ENCODE results near the gene PLXNA1. TPM values are rescaled to one million over a fixed set of nuclear protein-coding genes. Genes with fewer than 3 reads are reported as not detected.

Gene PLXNA1
- total RNA-seq, 1 donor from 2014 or later, result 63.3 TPM

DNA sequence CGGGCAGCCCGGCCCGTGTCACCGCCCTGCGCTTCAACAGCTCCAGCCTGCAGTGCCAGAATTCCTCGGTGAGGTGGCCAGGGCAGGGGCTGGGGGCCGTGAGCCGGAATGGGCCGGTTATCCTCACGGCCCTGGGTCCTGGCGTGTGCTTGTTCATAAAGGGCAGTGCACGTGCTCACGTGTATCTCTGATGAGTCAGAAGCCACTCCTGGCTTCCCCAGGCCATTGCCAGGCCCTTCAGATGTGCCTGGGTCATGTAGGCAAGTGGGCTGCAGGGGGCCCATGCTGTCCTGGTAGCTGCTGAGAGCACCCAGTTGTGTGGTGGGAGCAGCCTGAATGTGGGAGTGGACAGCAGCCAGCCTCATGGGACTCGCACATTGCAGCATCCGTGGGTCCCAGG lies 29.2 kb downstream of the PLXNA1 start:
- no peak overlapping the region for H3K4me3 ChIP-seq (ENCODE audit: insufficient read depth, low read depth, low read length)
- no peak for TF ChIP-seq EZH2 (IDR thresholded peaks at IDR 0.05; ENCODE audit: insufficient read depth, low read length)
- TF ChIP-seq, protein P1, sequence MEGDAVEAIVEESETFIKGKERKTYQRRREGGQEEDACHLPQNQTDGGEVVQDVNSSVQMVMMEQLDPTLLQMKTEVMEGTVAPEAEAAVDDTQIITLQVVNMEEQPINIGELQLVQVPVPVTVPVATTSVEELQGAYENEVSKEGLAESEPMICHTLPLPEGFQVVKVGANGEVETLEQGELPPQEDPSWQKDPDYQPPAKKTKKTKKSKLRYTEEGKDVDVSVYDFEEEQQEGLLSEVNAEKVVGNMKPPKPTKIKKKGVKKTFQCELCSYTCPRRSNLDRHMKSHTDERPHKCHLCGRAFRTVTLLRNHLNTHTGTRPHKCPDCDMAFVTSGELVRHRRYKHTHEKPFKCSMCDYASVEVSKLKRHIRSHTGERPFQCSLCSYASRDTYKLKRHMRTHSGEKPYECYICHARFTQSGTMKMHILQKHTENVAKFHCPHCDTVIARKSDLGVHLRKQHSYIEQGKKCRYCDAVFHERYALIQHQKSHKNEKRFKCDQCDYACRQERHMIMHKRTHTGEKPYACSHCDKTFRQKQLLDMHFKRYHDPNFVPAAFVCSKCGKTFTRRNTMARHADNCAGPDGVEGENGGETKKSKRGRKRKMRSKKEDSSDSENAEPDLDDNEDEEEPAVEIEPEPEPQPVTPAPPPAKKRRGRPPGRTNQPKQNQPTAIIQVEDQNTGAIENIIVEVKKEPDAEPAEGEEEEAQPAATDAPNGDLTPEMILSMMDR (IDR thresholded peaks at IDR 0.05; ENCODE audit: insufficient read depth, low read depth, low read length), result no peak
- peak; percentile 25 for DNase-seq (ENCODE audit: low read depth)
- H3K27ac ChIP-seq (ENCODE audit: low read depth, low read length), result no peak overlapping the region
- H3K27me3 Mint-ChIP-seq (ENCODE audit: low read depth, unreplicated experiment), result no peaks in the 10 kb centered on the region
- H3K4me3 Mint-ChIP-seq (ENCODE audit: unreplicated experiment), result no peak overlapping the region
- H3K36me3 Mint-ChIP-seq (ENCODE audit: low read depth, unreplicated experiment), result peaks cover 10% of the 10 kb centered on the region
- H3K9ac ChIP-seq (ENCODE audit: low read length), result no peak overlapping the region
- H3K9me3 ChIP-seq (ENCODE audit: insufficient read depth, low read depth, low read length), result no peaks in the 10 kb centered on the region
- H3K79me2 ChIP-seq (ENCODE audit: insufficient read depth, low read length), result peaks cover 19% of the 10 kb centered on the region
- peaks cover 12% of the 10 kb centered on the region for H3K4me1 ChIP-seq (ENCODE audit: insufficient read depth, low read length)
- H4K20me1 ChIP-seq (ENCODE audit: insufficient read depth, low read length), result peaks cover 49% of the 10 kb centered on the region
- no peak overlapping the region for H3K4me2 ChIP-seq (ENCODE audit: low read length)
- no peaks in the 10 kb centered on the region for H3K9me3 Mint-ChIP-seq (ENCODE audit: unreplicated experiment)
- H3K27me3 ChIP-seq (ENCODE audit: insufficient read depth, low read length), result no peaks in the 10 kb centered on the region
- H3K27ac Mint-ChIP-seq (ENCODE audit: unreplicated experiment), result peak overlapping the region; percentile 80
- H3K36me3 ChIP-seq (ENCODE audit: insufficient read depth, low read length), result peaks cover 3% of the 10 kb centered on the region
- no peak overlapping the region for H2AFZ ChIP-seq (ENCODE audit: low read depth, low read length)
- H3K4me1 Mint-ChIP-seq (ENCODE audit: low read depth, unreplicated experiment), result peaks cover 4% of the 10 kb centered on the region
- FAIRE-seq, result no peak

DNA sequence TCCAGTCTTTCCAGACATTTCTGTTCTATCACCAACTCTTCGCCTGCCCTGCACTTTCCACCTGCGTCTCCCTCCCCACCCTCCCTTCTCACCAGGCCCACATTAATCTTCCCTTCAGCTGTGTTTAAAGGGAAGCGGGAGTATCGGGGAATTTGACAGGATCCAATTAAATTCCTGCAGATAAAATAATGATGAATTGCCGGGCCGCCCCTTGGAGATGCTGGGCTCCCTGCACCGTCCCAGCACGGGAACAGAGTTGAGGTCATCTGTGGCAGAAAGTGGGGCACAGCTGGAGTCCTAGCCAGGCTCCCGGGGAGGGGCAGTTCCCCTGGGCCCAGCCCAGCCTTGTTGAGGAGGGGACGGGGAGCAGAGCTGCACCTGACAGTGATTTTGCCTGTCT lies 30.3 kb downstream of the PLXNA1 start:
- no peak for TF ChIP-seq EZH2 (IDR thresholded peaks at IDR 0.05; ENCODE audit: insufficient read depth, low read length)
- TF ChIP-seq, protein P1 (IDR thresholded peaks at IDR 0.05; ENCODE audit: insufficient read depth, low read depth, low read length), result no peak
- peaks cover 11% of the 10 kb centered on the region for H3K36me3 Mint-ChIP-seq (ENCODE audit: low read depth, unreplicated experiment)
- H3K4me3 Mint-ChIP-seq (ENCODE audit: unreplicated experiment), result no peak overlapping the region

DNA sequence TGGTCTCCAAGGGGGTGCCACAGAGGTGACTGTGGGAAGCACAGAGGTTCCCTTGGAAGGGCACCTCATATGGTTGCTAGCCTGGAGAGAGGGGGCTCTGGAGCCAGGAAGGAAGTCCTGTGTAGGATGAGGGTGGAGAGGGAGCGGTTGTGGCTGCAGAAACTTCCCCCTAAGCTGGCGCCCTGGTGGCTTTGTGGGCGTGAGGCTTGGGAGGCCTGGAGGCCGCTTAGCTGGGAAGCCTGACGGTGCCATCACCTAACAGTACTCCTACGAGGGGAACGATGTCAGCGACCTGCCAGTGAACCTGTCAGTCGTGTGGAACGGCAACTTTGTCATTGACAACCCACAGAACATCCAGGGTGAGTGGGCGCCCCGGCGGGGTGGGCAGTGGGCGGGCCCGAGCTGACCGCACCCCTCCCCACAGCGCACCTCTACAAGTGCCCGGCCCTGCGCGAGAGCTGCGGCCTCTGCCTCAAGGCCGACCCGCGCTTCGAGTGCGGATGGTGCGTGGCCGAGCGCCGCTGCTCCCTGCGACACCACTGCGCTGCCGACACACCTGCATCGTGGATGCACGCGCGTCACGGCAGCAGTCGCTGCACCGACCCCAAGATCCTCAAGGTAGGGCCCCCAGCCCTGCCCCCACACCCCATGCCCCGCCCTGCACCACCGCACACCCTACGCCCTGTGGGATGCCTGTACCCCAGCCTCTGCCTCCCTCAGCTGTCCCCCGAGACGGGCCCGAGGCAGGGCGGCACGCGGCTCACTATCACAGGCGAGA lies 31.0 kb downstream of the PLXNA1 start:
- TF ChIP-seq, protein P1 (IDR thresholded peaks at IDR 0.05; ENCODE audit: insufficient read depth, low read depth, low read length), result no peak
- TF ChIP-seq EZH2 (IDR thresholded peaks at IDR 0.05; ENCODE audit: insufficient read depth, low read length), result no peak
- FAIRE-seq (no peak), DNase-seq (ENCODE audit: low read depth) (no peak)
- H3K27ac ChIP-seq (ENCODE audit: low read depth, low read length), result no peak overlapping the region
- H3K9ac ChIP-seq (ENCODE audit: low read length), result no peak overlapping the region
- H3K4me3 ChIP-seq (ENCODE audit: insufficient read depth, low read depth, low read length), result no peak overlapping the region
- H3K27me3 Mint-ChIP-seq (ENCODE audit: low read depth, unreplicated experiment), result no peaks in the 10 kb centered on the region
- H3K4me1 Mint-ChIP-seq (ENCODE audit: low read depth, unreplicated experiment), result peaks cover 3% of the 10 kb centered on the region
- no peaks in the 10 kb centered on the region for H3K9me3 ChIP-seq (ENCODE audit: insufficient read depth, low read depth, low read length)
- H3K4me2 ChIP-seq (ENCODE audit: low read length), result no peak overlapping the region
- H3K27ac Mint-ChIP-seq (ENCODE audit: unreplicated experiment), result no peak overlapping the region
- peaks cover 3% of the 10 kb centered on the region for H3K36me3 ChIP-seq (ENCODE audit: insufficient read depth, low read length)
- H2AFZ ChIP-seq (ENCODE audit: low read depth, low read length), result no peak overlapping the region
- H4K20me1 ChIP-seq (ENCODE audit: insufficient read depth, low read length), result peaks cover 45% of the 10 kb centered on the region
- peaks cover 13% of the 10 kb centered on the region for H3K36me3 Mint-ChIP-seq (ENCODE audit: low read depth, unreplicated experiment)
- H3K27me3 ChIP-seq (ENCODE audit: insufficient read depth, low read length), result no peaks in the 10 kb centered on the region
- peaks cover 10% of the 10 kb centered on the region for H3K4me1 ChIP-seq (ENCODE audit: insufficient read depth, low read length)
- peaks cover 2% of the 10 kb centered on the region for H3K79me2 ChIP-seq (ENCODE audit: insufficient read depth, low read length)
- H3K4me3 Mint-ChIP-seq (ENCODE audit: unreplicated experiment), result no peak overlapping the region
- no peaks in the 10 kb centered on the region for H3K9me3 Mint-ChIP-seq (ENCODE audit: unreplicated experiment)

More for the DNA sequence above, 30.3 kb downstream of the PLXNA1 start:
- Mint-ChIP-seq H3K9me3 (ENCODE audit: unreplicated experiment) (no peaks in the 10 kb centered on the region), H3K4me1 (ENCODE audit: low read depth, unreplicated experiment) (no peaks in the 10 kb centered on the region), H3K27ac (ENCODE audit: unreplicated experiment) (no peak overlapping the region), H3K27me3 (ENCODE audit: low read depth, unreplicated experiment) (no peaks in the 10 kb centered on the region)
- peaks cover 8% of the 10 kb centered on the region for H3K4me1 ChIP-seq (ENCODE audit: insufficient read depth, low read length)
- no peak overlapping the region for H3K27ac ChIP-seq (ENCODE audit: low read depth, low read length)
- H2AFZ ChIP-seq (ENCODE audit: low read depth, low read length), result no peak overlapping the region
- H3K36me3 ChIP-seq (ENCODE audit: insufficient read depth, low read length), result peaks cover 3% of the 10 kb centered on the region
- H3K9me3 ChIP-seq (ENCODE audit: insufficient read depth, low read depth, low read length), result no peaks in the 10 kb centered on the region
- H4K20me1 ChIP-seq (ENCODE audit: insufficient read depth, low read length), result peaks cover 42% of the 10 kb centered on the region
- no peak overlapping the region for H3K9ac ChIP-seq (ENCODE audit: low read length)
- H3K27me3 ChIP-seq (ENCODE audit: insufficient read depth, low read length), result no peaks in the 10 kb centered on the region
- FAIRE-seq (no peak), DNase-seq (ENCODE audit: low read depth) (no peak)
- no peak overlapping the region for H3K4me3 ChIP-seq (ENCODE audit: insufficient read depth, low read depth, low read length)
- peaks cover 9% of the 10 kb centered on the region for H3K79me2 ChIP-seq (ENCODE audit: insufficient read depth, low read length)
- no peak overlapping the region for H3K4me2 ChIP-seq (ENCODE audit: low read length)

Data from astrocyte (in vitro differentiated cells and primary cell).